CD4-positive, alpha-beta T cell treated with Interleukin-17A for 4 hours (primary cell): Measurements from ENCODE around the gene LRP11.
A peak's percentile ranks its signal among the peaks of the same experiment; 100 is the strongest.
"Not testable (repeated sequence)": the region's sequence is repeated elsewhere in the genome, so short reads cannot be mapped to it uniquely, and the experiment has no call there.

Source experiments
- DNase-seq: peaks from one replicate; pipeline ENCODE4 v3.0.0-alpha.2; 2020; ENCODE audit warnings: mixed read lengths

The LRP11 gene

GRCh38 chr6:149846321-149846720 is 17.8 kb downstream of the LRP11 start:
- DNase-seq = no peak

GRCh38 chr6:149845549-149845948 is 18.6 kb downstream of the LRP11 start:
- DNase-seq = no peak

DNA sequence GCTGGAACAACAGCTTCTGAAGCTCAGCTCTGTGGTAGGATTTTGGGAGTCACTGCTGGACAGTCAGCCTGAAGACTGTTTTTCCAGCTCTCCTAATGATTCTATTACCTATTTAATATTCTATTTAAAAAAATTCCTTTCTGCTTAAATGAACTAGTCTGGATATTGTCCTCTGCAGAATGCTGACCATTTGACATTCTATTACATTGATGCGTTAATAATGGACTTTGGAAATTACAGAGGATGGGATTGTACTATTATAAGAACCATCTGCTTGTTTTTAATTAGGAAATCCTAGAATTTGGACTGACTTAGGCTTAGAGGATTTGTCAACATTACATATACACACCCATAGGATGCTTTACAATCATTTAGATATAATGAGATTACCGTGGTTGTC is 19.7 kb downstream of the LRP11 start:
- DNase-seq = no peak

DNA sequence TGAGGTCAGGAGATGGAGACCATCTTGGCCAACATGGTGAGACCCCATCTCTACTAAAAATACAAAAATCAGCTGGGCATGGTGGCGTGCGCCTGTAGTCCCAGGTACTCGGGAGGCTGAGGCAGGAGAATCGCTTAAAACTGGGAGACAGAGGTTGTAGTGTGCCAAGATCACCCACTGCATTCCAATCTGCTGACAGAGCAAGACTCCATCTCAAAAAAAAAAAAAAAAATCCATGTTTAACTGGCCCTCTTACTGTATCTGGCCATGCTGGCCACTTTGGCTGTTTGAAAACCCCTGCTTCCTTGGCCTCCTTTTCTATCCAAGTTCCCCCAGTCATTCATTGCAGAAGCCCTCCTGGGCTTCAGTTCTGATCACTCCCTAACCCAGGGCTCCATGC is 20.1 kb downstream of the LRP11 start:
- DNase-seq = not testable (repeated sequence)

DNA sequence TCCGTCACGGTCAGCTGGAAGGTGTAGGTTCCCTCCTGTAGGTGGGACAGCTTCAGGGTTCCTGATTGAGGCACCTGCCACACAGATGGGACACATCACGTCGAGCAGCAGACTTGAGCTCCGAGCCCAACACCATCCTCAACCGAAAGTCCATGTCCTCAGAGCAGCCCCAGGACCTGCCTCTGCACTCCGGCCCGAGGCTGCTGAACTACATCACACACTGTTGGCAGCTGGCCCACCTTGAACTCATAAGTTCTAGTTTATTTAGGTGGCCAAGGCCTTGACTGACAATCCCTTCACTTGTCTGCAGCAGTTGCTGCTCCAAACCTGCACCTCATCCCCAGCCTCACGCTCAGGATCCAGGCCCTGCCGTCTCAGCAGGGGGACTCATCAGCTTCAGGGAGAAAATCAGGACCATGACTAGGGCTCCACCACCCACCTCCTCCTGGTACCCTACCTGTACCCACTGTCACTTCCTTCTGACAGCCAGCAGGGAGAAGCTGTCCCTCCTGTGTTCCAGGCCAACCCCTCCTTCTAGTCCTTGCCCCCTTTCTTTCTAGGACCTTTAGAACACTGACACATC is 21.0 kb downstream of the LRP11 start:
- DNase-seq = no peak

- DNase-seq = no peak
Measured at GRCh38 chr6:149842331-149842730, 21.8 kb downstream of the LRP11 start.

- DNase-seq = peak; percentile 61
Measured at GRCh38 chr6:149840345-149841075, 23.6 kb downstream of the LRP11 start.

- DNase-seq = peak; percentile 78
Measured at GRCh38 chr6:149834513-149835481, 29.4 kb downstream of the LRP11 start.

GRCh38 chr6:149833651-149834050 is 30.5 kb downstream of the LRP11 start:
- DNase-seq = no peak

- DNase-seq = no peak
Measured at GRCh38 chr6:149831308-149831820, 32.8 kb downstream of the LRP11 start.

GRCh38 chr6:149830731-149831307 is 33.3 kb downstream of the LRP11 start:
- no peak for DNase-seq

DNA sequence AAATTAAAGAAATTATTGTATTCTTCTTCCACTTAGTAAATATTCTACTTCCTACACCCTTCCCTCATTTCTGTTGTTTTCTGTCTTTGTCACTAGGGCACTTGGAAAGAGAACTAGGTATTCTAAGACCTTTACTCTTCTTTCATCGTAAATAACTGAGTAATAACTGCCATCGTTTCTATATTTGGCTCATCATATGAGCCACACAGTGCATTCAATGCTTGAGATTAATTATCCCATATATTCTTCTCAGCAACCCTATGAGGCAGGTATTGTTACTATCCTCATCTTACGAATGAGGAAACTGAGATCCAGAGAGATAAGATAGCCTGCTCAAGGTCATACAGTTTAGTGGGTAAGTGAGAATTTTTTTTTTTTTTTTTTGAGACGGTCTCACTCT is 38.9 kb downstream of the LRP11 start:
- no peak for DNase-seq

- no peak for DNase-seq
Measured at GRCh38 chr6:149823013-149823412, 41.1 kb downstream of the LRP11 start.

GRCh38 chr6:149821492-149821891 is 42.7 kb downstream of the LRP11 start:
- DNase-seq = no peak

DNA sequence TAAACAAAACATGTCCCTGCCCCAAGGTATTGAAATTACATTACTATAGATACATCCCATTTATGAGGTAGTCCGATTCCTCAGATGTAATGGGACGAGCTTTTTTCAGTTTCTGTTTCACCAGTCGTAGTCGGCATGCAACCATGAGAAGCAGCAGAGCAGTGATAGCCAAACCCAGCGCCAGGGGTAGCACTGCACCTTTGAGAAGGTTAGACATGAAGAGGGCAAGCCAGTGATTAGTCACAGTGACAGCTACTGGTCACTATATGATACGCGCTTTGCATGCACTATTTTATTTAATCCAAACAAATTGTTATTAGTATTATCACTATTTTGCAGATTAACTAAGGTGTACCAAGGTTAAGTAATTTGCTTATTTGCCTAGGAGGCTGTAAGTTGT is 43.7 kb downstream of the LRP11 start:
- no peak for DNase-seq

GRCh38 chr6:149815788-149816187 is 48.4 kb downstream of the LRP11 start:
- no peak for DNase-seq

DNA sequence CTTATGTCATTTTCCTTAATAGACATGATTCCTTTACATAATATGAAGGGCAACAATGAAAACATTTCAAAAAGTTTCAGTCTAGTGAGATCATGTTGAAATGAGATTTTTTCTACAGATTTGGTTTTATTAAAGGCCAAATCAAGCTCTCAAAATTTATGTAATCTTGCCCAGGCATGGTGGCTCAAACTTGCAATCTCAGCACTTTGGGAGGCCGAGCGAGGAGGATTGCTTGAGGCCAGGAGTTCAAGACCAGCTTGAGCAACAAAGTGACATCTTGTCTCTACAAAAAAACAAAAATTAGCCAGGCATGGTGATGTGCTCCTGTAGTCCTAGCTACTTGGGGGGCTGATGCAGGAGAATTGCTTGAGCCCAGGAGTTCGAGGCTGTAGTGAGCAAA is 50.8 kb downstream of the LRP11 start:
- DNase-seq = no peak

DNA sequence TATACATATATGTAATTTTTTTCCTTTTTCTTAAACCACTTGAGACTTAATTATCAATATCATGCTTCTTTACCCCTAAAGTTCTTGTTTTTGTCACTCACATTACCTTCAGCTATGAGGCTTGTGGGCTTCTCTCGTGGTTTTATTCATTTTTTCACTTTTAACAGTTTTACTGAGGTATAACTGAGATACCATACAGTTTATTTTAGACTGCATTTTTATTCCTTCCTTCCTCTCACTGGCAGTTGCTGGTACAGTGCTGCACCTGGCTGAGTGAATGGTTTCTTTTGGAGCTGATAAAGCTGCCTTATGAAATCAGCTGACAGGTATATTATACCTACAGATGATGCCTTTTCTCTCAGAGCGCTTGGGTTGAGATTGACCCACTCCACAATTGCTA is 54.4 kb downstream of the LRP11 start:
- no peak for DNase-seq

GRCh38 chr6:149806127-149806526 is 58.0 kb downstream of the LRP11 start:
- DNase-seq = no peak

DNA sequence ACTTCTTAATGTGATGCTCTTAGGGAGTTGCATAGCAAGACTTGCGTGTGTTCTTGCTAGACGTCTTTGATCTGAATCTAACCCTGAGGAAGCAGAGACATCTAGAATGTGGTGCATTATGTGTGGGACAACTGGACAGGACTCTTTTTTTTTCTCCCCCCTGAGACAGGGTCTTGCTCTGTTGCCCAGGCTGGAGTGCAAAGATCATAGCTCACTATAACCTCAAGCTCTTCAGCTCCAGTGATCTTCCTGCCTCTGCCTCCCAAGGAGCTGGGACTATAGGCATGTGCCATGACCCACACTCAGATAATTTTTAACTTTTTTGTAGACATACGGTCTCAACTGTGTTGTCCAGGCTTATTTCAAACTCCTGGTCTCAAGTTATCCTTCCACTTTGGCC is 80.6 kb downstream of the LRP11 start:
- DNase-seq = no peak

- no peak for DNase-seq
Measured at GRCh38 chr6:149782337-149782736, 81.8 kb downstream of the LRP11 start.

DNA sequence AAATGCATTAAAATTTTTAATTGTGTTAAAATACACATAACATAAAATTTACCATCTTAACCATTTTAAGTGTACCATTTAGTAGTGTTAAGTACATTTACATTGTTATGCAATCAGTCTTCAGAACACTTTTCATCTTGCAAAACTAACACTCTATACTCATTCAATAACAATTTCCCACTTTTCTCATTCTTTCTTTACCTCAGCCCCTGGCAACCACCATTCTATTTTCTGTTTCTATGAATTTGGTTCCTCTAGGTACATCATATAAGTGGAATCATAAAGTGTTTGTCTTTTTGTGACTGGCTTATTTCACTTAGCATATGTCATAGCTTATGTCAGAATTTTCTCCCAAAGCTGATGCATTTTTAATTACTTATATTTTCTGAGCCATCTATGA is 82.4 kb downstream of the LRP11 start:
- no peak for DNase-seq

DNA sequence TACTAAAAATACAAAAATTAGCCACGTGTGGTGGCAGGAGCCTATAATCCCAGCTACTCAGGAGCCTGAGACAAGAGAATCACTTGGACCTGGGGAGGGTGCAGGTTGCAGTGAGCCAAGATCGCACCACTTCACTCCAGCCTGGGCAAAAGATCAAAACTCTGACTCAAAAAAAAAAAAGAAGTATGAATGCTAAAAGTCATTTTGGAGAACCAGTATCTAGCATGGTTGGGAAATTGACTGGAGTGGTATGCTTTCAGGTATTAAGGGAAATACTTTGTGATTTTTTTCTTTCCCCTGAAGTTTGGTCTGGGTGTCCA is 84.6 kb downstream of the LRP11 start:
- DNase-seq = no peak
